Neuronal stem cell (in vitro differentiated cells): ENCODE measurements around the gene COL9A1.

ENCODE experiments used
- DNase-seq: peaks from one replicate; pipeline ENCODE4 v3.0.0-alpha.2; 2013; ENCODE audit warnings: low spot score
- H2AFZ ChIP-seq: one replicate; pipeline ENCODE4 v1.6.1; 2013; ENCODE audit warnings: mild to moderate bottlenecking, low read length, inconsistent platforms
- H2AK5ac ChIP-seq: 2 replicates; pipeline ENCODE4 v1.6.1; 2013; ENCODE audit warnings: low read depth, mild to moderate bottlenecking, inconsistent platforms, low read length, moderate library complexity, mixed read lengths
- H2BK120ac ChIP-seq: 2 replicates; pipeline ENCODE4 v1.6.1; 2013; ENCODE audit warnings: low read depth, mild to moderate bottlenecking, inconsistent platforms, low read length, moderate library complexity, mixed read lengths
- H2BK12ac ChIP-seq: one replicate; pipeline ENCODE4 v1.6.1; 2013; ENCODE audit warnings: low read length, inconsistent platforms
- H2BK15ac ChIP-seq: 2 replicates; pipeline ENCODE4 v1.6.1; 2013; ENCODE audit warnings: mild to moderate bottlenecking, low read length, inconsistent platforms, mixed read lengths
- H2BK5ac ChIP-seq: one replicate; pipeline ENCODE4 v1.6.1; 2013; ENCODE audit warnings: inconsistent platforms, mild to moderate bottlenecking, low read length, moderate library complexity
- H3K14ac ChIP-seq: one replicate; pipeline ENCODE4 v1.6.1; 2013; ENCODE audit warnings: low read length, inconsistent platforms
- H3K18ac ChIP-seq: 2 replicates; pipeline ENCODE4 v1.6.1; 2013; ENCODE audit warnings: low read length, inconsistent platforms
- H3K23ac ChIP-seq: 2 replicates; pipeline ENCODE4 v1.6.1; 2013; ENCODE audit warnings: low read depth, mild to moderate bottlenecking, mixed read lengths, low read length, inconsistent platforms; ENCODE audit not compliant: poor library complexity
- H3K27ac ChIP-seq: replicated peaks from 3 replicates; pipeline ENCODE4 v1.5.1; 2013; ENCODE audit warnings: low read length, inconsistent platforms
- H3K27me3 ChIP-seq, 3 experiments: 2 replicates each; pipeline ENCODE4 v1.6.1; 2013; ENCODE audit warnings: low read length in 3 of 3, mild to moderate bottlenecking in 2 of 3, inconsistent platforms in 1 of 3, low read depth in 1 of 3, mixed read lengths in 1 of 3, moderate library complexity in 1 of 3; ENCODE audit not compliant: control insufficient read depth in 3 of 3, insufficient read depth in 3 of 3
- H3K36me3 ChIP-seq, 2 donors: replicated peaks in 1 of 2; 2 replicates each; pipeline ENCODE4 v1.6.1; 2013; ENCODE audit warnings: low read length in 2 of 2; ENCODE audit not compliant: control insufficient read depth in 2 of 2, insufficient read depth in 2 of 2
- H3K4ac ChIP-seq: 2 replicates; pipeline ENCODE4 v1.6.1; 2013; ENCODE audit warnings: inconsistent platforms, mild to moderate bottlenecking, low read length, moderate library complexity
- H3K4me1 ChIP-seq, 2 donors: 1 replicate in 1 of 2; 2 replicates in 1 of 2; pipeline ENCODE4 v1.6.1; 2013; ENCODE audit warnings: low read length in 2 of 2, low read depth in 1 of 2; ENCODE audit not compliant: control insufficient read depth in 2 of 2, insufficient read depth in 1 of 2
- H3K4me2 ChIP-seq: one replicate; pipeline ENCODE4 v1.6.1; 2013; ENCODE audit warnings: mild to moderate bottlenecking, low read length, inconsistent platforms; ENCODE audit not compliant: insufficient read depth, poor library complexity, severe bottlenecking
- H3K4me3 ChIP-seq, 2 donors: 2 replicates each; pipeline ENCODE4 v1.5.1; 2013; ENCODE audit warnings: low read length in 2 of 2, mild to moderate bottlenecking in 2 of 2, inconsistent platforms in 1 of 2, moderate library complexity in 1 of 2
- H3K79me1 ChIP-seq: one replicate; pipeline ENCODE4 v1.6.1; 2013; ENCODE audit warnings: low read depth, mild to moderate bottlenecking, inconsistent platforms, low read length, moderate library complexity
- H3K9ac ChIP-seq: one replicate; pipeline ENCODE4 v1.6.1; 2013; ENCODE audit warnings: mild to moderate bottlenecking, low read depth, low read length, inconsistent platforms; ENCODE audit not compliant: poor library complexity
- H3K9me3 ChIP-seq, 2 donors: replicated peaks in 1 of 2; 2 replicates each; pipeline versions ENCODE3 to v1.6.1; 2013; ENCODE audit warnings: low read length in 2 of 2, mild to moderate bottlenecking in 2 of 2, inconsistent platforms in 1 of 2, low read depth in 1 of 2, mixed read lengths in 1 of 2, moderate library complexity in 1 of 2; ENCODE audit not compliant: control insufficient read depth in 2 of 2, insufficient read depth in 1 of 2
- H4K8ac ChIP-seq: one replicate; pipeline ENCODE4 v1.6.1; 2013; ENCODE audit warnings: low read depth, mild to moderate bottlenecking, inconsistent platforms, low read length, moderate library complexity
- H4K91ac ChIP-seq: one replicate; pipeline ENCODE4 v1.6.1; 2013; ENCODE audit warnings: low read length, low read depth, mild to moderate bottlenecking, inconsistent platforms; ENCODE audit not compliant: poor library complexity
- WGBS, 2 donors: extraction: QIAGEN DNeasy Blood & Tissue Kit; methylation state at CpG; one replicate each; pipeline ENCODE4 v1.1.7; 2013; ENCODE audit warnings: missing lambda C conversion rate in 2 of 2, mixed read lengths in 1 of 2; ENCODE audit not compliant: insufficient read length in 2 of 2, insufficient replicate concordance in 1 of 2; ENCODE audit errors: extremely low coverage in 2 of 2; 5-methylcytosine and 5-hydroxymethylcytosine counted together

Gene COL9A1

DNA sequence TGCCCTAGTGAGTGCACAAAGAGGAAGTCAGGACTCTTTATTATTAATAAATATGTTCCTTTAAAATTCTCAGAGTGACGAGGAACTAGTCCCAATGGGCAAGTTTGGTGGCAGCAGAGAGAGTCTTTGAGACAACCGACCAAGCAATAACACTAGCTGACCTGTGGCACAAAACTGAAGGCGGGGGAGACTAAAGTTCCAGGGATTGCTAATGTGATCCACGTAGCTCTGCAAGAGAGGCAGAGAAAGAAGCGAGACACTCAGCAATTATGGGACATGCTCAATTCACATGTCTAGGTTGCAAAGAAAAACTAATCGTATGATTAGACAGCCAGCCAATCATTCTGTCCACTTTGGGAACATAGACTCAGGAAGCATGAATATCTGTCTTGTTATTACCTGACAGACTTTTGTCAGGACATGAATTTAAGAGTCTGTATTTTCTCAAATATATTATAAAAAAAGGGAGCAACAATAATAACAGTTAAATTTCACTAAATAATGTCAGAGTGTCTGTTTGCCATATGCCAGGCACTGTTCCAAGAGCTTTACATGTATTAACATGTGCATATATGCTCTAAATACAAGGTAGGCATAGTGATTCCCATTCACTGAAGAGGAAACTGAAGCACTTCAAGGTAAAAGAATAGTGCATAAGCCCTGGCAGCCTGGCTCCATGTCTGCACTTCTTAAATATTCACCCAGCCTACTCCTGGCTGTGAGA, 81.0 kb downstream of the COL9A1 start:
- H4K91ac ChIP-seq, result no peak overlapping the region
- H3K79me1 ChIP-seq, result no peaks in the 10 kb centered on the region
- H3K18ac ChIP-seq, result no peak overlapping the region
- no peak overlapping the region for H2BK5ac ChIP-seq
- no peak overlapping the region for H3K4me2 ChIP-seq
- H3K9ac ChIP-seq, result no peak overlapping the region
- no peak overlapping the region for H2BK12ac ChIP-seq
- WGBS, 2 donors, result no CpG with 5 or more reads among the region's 6 CpGs
- no peak overlapping the region for H2AFZ ChIP-seq
- H3K27ac ChIP-seq, result no peak overlapping the region
- no peaks in the 10 kb centered on the region for H3K27me3 ChIP-seq
- no peak overlapping the region for H2AK5ac ChIP-seq
- no peak overlapping the region for H2BK120ac ChIP-seq
- no peak overlapping the region for H3K14ac ChIP-seq
- H3K4me3 ChIP-seq, result no peak overlapping the region
- no peak for DNase-seq
- no peak overlapping the region for H4K8ac ChIP-seq
- no peaks in the 10 kb centered on the region for H3K4me1 ChIP-seq
- no peak overlapping the region for H3K4ac ChIP-seq
- peaks cover 0 to 6% of the 10 kb centered on the region in 2 donors for H3K36me3 ChIP-seq
- H3K23ac ChIP-seq, result no peak overlapping the region
- H2BK15ac ChIP-seq, result no peak overlapping the region
- H3K9me3 ChIP-seq, result no peaks in the 10 kb centered on the region

DNA sequence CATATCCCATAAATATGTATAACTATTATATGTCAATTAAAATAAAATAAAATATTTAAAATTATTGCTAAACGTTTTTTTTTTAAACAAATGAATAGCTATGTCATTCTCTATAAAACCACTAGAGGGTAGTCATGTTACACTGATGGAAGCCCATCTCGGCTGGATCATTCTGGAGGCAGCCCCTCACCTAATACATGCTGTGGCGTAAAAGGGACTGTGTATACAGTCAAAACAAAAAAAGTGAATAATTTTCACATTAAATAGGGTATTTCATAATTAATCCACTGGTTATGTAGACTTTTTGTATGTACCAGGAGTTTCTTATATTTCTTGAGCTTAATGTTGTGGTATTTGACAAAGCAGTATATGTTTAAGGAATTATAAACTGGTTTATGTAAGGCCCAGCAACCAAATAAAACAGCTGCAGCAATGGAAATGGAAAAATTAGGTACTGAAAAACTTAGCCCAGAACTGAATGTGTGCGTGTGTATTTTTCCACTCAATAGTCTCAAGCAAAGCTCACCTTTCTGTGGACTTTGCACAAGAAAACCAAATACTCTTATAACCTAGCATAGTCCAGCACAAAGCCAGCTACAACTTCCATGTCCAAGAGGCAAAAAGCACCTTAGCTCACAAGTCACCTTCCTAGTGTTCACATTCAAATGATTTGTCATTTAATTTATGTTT, 81.7 kb downstream of the COL9A1 start:
- Histone ChIP-seq H4K91ac (no peak overlapping the region), H2BK120ac (no peak overlapping the region), H3K36me3 (peaks cover 0 to 6% of the 10 kb centered on the region in 2 donors), H3K27ac (no peak overlapping the region), H2BK12ac (no peak overlapping the region), H2AFZ (no peak overlapping the region), H3K14ac (no peak overlapping the region), H3K27me3 (no peaks in the 10 kb centered on the region), H3K4me2 (no peak overlapping the region), H3K9ac (no peak overlapping the region), H2AK5ac (no peak overlapping the region), H2BK15ac (no peak overlapping the region), H3K79me1 (no peaks in the 10 kb centered on the region), H3K9me3 (no peaks in the 10 kb centered on the region), H3K4ac (no peak overlapping the region), H3K4me3 (no peak overlapping the region), H3K4me1 (no peaks in the 10 kb centered on the region), H3K23ac (no peak overlapping the region), H2BK5ac (no peak overlapping the region), H4K8ac (no peak overlapping the region), H3K18ac (no peak overlapping the region)
- WGBS, 2 donors, result no CpG with 5 or more reads among the region's 4 CpGs
- DNase-seq, result peak; percentile 24

DNA sequence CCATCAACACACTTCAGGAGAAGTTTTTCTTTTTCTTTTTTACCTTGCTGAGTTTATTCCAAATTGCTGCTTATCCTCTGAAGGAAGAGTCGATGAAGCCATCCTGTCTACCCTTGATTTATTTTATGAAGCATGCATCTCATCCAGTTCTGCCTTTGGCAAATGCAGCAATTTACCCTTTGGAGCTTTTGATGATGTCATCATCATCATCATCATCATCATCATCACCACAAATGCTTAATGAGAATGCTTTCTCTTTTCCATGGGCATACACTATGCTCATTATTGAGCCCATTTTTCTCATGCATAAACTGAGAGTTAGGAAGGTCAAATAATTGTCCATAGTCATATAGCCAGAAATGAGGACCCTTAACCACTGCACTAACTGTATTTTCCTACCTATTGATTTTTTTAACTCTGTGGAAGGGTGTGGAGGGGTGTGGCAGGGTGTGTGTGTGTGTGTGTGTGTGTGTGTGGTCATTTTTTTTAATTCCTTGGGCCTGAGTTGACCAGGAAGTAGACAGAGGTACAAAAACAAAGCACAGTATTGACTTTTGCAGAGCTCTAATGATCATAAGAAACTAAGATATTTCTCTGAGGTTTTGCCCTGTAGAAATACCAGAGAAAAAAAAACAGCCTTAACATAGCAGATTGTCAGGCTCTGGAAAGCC, 82.8 kb downstream of the COL9A1 start:
- H3K27me3 ChIP-seq, result no peaks in the 10 kb centered on the region

DNA sequence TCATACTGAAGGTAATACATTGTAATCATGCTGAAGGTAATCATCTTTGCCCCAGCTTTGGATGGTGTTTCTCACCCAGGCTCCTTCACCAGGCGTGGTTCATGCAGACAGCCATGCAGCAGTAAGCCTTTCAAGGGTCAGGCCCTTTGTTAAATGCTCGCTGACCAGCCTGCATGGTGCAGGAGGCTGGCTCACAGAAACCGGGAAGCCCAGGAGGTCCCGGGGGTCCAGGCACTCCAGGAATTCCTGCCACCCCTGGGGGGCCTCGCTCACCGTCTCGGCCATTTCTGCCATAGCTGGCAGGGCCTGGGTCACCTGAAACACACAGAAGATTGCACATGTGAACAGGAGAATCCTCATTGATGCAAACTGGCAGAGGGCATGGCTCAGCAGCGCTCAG, 86.1 kb downstream of the COL9A1 start:
- Histone ChIP-seq H3K14ac (no peak overlapping the region), H3K36me3 (no peaks in the 10 kb centered on the region), H3K23ac (no peak overlapping the region), H3K27me3 (no peaks in the 10 kb centered on the region), H3K4me3 (no peak overlapping the region), H2BK12ac (no peak overlapping the region), H3K4me2 (no peak overlapping the region), H3K4me1 (no peaks in the 10 kb centered on the region), H2AFZ (no peak overlapping the region), H4K8ac (no peak overlapping the region), H2BK5ac (no peak overlapping the region), H3K27ac (no peak overlapping the region), H3K9me3 (no peaks in the 10 kb centered on the region), H2BK15ac (no peak overlapping the region), H3K9ac (no peak overlapping the region), H3K79me1 (no peaks in the 10 kb centered on the region), H2AK5ac (no peak overlapping the region), H2BK120ac (no peak overlapping the region), H3K18ac (no peak overlapping the region), H4K91ac (no peak overlapping the region), H3K4ac (no peak overlapping the region)
- no CpG with 5 or more reads among the region's 8 CpGs for WGBS, 2 donors
- DNase-seq, result no peak

More for the DNA sequence above, 82.8 kb downstream of the COL9A1 start:
- no CpG with 5 or more reads among the region's 1 CpG for WGBS, 2 donors
- no peak overlapping the region for H2BK15ac ChIP-seq
- H3K9me3 ChIP-seq, result no peaks in the 10 kb centered on the region
- H2BK120ac ChIP-seq, result no peak overlapping the region
- H3K23ac ChIP-seq, result no peak overlapping the region
- H3K79me1 ChIP-seq, result no peaks in the 10 kb centered on the region
- no peak overlapping the region for H3K9ac ChIP-seq
- no peak overlapping the region for H3K4me3 ChIP-seq
- peaks cover 0 to 5% of the 10 kb centered on the region in 2 donors for H3K36me3 ChIP-seq
- no peak overlapping the region for H2BK12ac ChIP-seq
- no peaks in the 10 kb centered on the region for H3K4me1 ChIP-seq
- no peak overlapping the region for H3K4ac ChIP-seq
- H3K27ac ChIP-seq, result no peak overlapping the region
- H3K18ac ChIP-seq, result no peak overlapping the region
- no peak overlapping the region for H2BK5ac ChIP-seq
- H3K4me2 ChIP-seq, result no peak overlapping the region
- no peak overlapping the region for H4K91ac ChIP-seq
- no peak overlapping the region for H3K14ac ChIP-seq
- no peak overlapping the region for H2AFZ ChIP-seq
- no peak for DNase-seq
- no peak overlapping the region for H2AK5ac ChIP-seq
- H4K8ac ChIP-seq, result no peak overlapping the region
